ENCODE measurements around the gene P4HA1. TPM values are rescaled to one million over a fixed set of nuclear protein-coding genes. Genes with fewer than 3 reads are reported as not detected.
"Not testable (repeated sequence)": the region's sequence is repeated elsewhere in the genome, so short reads cannot be mapped to it uniquely, and the experiment has no call there.

The P4HA1 gene
- polyA plus RNA-seq, 4 donors = 2.7 to 32.5 (median 6.8) TPM

DNA sequence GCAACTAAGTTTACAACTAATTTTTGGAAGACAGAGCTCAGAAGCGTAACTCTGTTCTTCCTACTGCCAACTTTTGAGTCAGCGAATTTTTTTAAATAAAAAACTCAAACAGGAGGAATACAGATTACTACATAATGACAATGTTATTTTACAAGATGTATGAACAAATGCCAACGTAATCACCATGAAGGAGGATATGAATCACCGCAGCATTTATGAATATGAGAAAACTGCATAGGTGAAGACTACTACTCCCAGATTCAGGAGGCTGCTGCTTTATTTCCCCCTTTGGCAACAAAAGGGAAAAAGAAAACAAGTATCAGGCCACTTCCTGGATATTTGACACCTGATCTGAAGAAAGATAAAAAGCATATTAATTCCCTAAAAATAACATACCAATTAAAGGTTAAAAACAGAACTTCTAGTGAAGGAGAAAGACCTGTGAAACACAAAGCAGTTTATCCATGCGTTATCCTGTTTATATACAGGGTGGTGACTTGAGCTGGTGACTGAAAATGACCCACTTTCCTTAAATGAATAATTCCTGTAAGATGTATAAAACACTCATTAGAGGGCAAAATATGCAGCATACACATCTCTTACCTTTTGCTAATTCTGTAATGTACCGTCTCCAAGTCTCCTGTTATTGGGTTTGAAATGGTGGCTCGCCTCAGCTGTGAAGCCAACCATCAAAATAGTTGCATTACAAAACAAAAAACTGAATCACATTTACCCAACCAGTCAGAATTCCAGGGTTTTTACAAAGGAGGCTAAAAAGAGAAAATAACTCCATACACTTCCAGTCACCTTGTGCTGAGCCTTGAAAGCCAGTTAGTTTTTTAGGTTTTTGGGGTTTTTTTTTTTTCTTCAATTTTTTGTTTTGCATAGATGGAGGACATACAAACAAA is 52.0 kb downstream of the P4HA1 start:
- FAIRE-seq = no peak
- WGBS, 3 donors = 74 to 94% (median 88%) methylated on average over 7 of the region's 7 CpGs
- no peak overlapping the region for H3K27ac ChIP-seq (ENCODE audit: low read depth in 1 of 3, low read length in 2 of 3)
- H3K9me3 ChIP-seq (ENCODE audit: control insufficient read depth in 2 of 2, insufficient read depth in 1 of 2, low read depth in 1 of 2, low read length in 1 of 2) = no peaks in the 10 kb centered on the region
- H3K4me1 ChIP-seq (ENCODE audit: control insufficient read depth in 3 of 3, insufficient read depth in 2 of 3, low read depth in 1 of 3, low read length in 2 of 3) = no peaks in the 10 kb centered on the region
- peaks cover 0 to 13% (median 5%) of the 10 kb centered on the region in 3 donors for H3K36me3 ChIP-seq (ENCODE audit: control insufficient read depth in 3 of 3, insufficient read depth in 2 of 3, low read depth in 1 of 3, low read length in 3 of 3)
- H3K27me3 ChIP-seq (ENCODE audit: control insufficient read depth in 3 of 3, insufficient read depth in 3 of 3, low read length in 3 of 3) = no peaks in the 10 kb centered on the region
- DNase-seq = no peak
- no peak overlapping the region for H3K4me3 ChIP-seq (ENCODE audit: low read depth in 1 of 3, low read length in 3 of 3)

DNA sequence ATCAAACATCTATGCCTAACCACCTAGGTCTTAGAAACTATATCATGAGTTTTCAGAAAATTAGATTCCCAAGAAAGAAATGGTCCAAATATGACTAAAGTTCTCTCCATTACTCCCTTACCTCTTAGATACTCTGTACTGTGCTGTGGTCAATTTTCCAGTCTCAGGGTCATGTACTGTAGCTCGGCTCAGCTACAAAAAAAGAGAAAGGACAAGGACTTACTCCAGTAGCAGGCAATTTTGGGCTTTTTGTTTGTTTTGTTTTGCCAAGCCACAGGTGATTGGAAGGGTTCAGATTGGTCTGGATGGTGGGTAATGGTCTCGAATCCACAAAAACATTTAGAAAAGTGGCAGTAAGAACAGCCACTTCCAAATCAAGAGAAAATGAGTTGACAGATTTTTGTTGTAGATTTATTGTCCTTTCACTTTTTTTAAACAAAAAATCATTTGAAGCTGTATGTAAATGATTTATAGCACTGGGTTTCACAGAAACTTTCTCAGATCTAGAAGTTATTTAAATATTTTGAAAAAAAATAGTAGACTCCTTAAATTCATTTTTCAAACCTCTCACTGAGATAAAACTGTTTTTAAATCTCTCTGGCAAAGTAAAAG is 52.8 kb downstream of the P4HA1 start:
- no peak for FAIRE-seq
- DNase-seq = no peak
- H3K27ac ChIP-seq (ENCODE audit: low read depth in 1 of 3, low read length in 2 of 3) = no peak overlapping the region
- no peak overlapping the region for H3K4me3 ChIP-seq (ENCODE audit: low read depth in 1 of 3, low read length in 3 of 3)
- peaks cover 0 to 17% (median 5%) of the 10 kb centered on the region in 3 donors for H3K36me3 ChIP-seq (ENCODE audit: control insufficient read depth in 3 of 3, insufficient read depth in 2 of 3, low read depth in 1 of 3, low read length in 3 of 3)
- H3K27me3 ChIP-seq (ENCODE audit: control insufficient read depth in 3 of 3, insufficient read depth in 3 of 3, low read length in 3 of 3) = no peaks in the 10 kb centered on the region
- WGBS, 3 donors = 82 to 97% (median 92%) methylated on average over 2 of the region's 2 CpGs
- H3K9me3 ChIP-seq (ENCODE audit: control insufficient read depth in 2 of 2, insufficient read depth in 1 of 2, low read depth in 1 of 2, low read length in 1 of 2) = no peaks in the 10 kb centered on the region
- no peaks in the 10 kb centered on the region for H3K4me1 ChIP-seq (ENCODE audit: control insufficient read depth in 3 of 3, insufficient read depth in 2 of 3, low read depth in 1 of 3, low read length in 2 of 3)

DNA sequence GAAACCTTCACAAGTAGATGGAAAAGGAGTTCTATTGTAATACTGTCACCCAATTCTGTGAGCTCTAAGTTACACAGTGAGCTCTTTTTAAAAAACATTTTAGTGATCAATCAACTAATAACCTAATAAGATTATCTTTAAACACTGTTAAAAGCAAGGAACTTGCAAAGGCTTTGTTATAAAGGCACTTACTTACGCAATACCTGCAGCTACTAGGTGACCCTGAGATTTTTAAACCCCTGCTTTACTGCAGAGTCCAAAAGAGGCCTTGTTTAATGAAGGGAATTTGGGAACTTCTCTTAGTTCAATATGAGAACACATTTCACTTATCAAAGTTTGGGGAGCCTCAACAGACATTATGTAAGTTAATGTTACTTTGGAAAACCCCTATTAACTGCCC is 53.3 kb downstream of the P4HA1 start:
- peaks cover 0 to 18% (median 5%) of the 10 kb centered on the region in 3 donors for H3K36me3 ChIP-seq (ENCODE audit: control insufficient read depth in 3 of 3, insufficient read depth in 2 of 3, low read depth in 1 of 3, low read length in 3 of 3)
- no peak for DNase-seq
- H3K27ac ChIP-seq (ENCODE audit: low read depth in 1 of 3, low read length in 2 of 3) = no peak overlapping the region
- no peak overlapping the region for H3K4me3 ChIP-seq (ENCODE audit: low read depth in 1 of 3, low read length in 3 of 3)
- H3K4me1 ChIP-seq (ENCODE audit: control insufficient read depth in 3 of 3, insufficient read depth in 2 of 3, low read depth in 1 of 3, low read length in 2 of 3) = no peaks in the 10 kb centered on the region
- FAIRE-seq = no peak
- H3K27me3 ChIP-seq (ENCODE audit: control insufficient read depth in 3 of 3, insufficient read depth in 3 of 3, low read length in 3 of 3) = no peaks in the 10 kb centered on the region
- WGBS, 3 donors = 95 to 100% (median 98%) methylated on average over 1 of the region's 1 CpG
- no peaks in the 10 kb centered on the region for H3K9me3 ChIP-seq (ENCODE audit: control insufficient read depth in 2 of 2, insufficient read depth in 1 of 2, low read depth in 1 of 2, low read length in 1 of 2)

DNA sequence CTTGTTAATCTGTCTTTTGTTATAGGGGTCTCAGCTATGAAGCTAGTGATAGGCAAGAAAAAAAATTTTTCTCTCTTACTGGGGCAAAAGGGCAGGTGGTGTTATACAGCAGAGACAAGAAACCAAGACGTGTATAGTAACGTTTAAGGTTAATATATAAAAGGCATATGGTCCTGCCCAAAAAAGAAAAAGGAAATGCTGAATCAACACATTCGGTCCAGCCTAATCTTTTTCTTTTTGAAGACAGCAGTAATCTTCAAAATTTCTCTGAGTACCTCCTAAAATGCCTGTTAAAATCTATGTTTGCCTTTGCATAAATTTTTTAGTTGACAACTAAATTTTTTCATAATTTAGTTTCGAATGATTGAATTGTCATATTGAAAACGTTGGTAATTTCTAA is 54.5 kb downstream of the P4HA1 start:
- FAIRE-seq (peak; percentile 47), DNase-seq (no peak)
- H3K36me3 ChIP-seq (ENCODE audit: control insufficient read depth in 3 of 3, insufficient read depth in 2 of 3, low read depth in 1 of 3, low read length in 3 of 3) = peaks cover 0 to 17% (median 5%) of the 10 kb centered on the region in 3 donors
- H3K4me3 ChIP-seq (ENCODE audit: low read depth in 1 of 3, low read length in 3 of 3) = no peak overlapping the region
- no peaks in the 10 kb centered on the region for H3K9me3 ChIP-seq (ENCODE audit: control insufficient read depth in 2 of 2, insufficient read depth in 1 of 2, low read depth in 1 of 2, low read length in 1 of 2)
- H3K27me3 ChIP-seq (ENCODE audit: control insufficient read depth in 3 of 3, insufficient read depth in 3 of 3, low read length in 3 of 3) = no peaks in the 10 kb centered on the region
- H3K4me1 ChIP-seq (ENCODE audit: control insufficient read depth in 3 of 3, insufficient read depth in 2 of 3, low read depth in 1 of 3, low read length in 2 of 3) = no peaks in the 10 kb centered on the region
- WGBS, 3 donors = 89 to 95% (median 94%) methylated on average over 5 of the region's 5 CpGs
- no peak overlapping the region for H3K27ac ChIP-seq (ENCODE audit: low read depth in 1 of 3, low read length in 2 of 3)

DNA sequence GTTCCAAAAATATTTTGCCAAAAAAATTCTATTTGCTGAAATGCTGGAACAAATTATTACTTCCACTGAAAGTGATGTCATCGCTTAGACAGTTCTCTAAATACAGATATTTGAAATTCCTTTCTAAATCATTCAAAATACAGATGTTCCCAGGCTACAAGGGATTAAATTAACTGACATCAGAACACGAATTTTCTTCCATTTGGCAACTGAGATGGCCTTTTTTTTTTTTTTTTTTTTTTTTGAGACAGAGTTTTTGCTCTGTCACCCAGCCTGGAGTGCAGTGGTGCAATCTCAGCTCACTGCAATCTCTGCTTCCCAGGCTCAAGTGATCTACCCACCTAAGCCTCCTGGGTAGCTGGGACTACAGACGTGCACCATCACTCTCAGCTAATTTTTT is 57.0 kb downstream of the P4HA1 start:
- peaks cover 0 to 24% (median 6%) of the 10 kb centered on the region in 3 donors for H3K36me3 ChIP-seq (ENCODE audit: control insufficient read depth in 3 of 3, insufficient read depth in 2 of 3, low read depth in 1 of 3, low read length in 3 of 3)
- no peaks in the 10 kb centered on the region for H3K4me1 ChIP-seq (ENCODE audit: control insufficient read depth in 3 of 3, insufficient read depth in 2 of 3, low read depth in 1 of 3, low read length in 2 of 3)
- H3K27ac ChIP-seq (ENCODE audit: low read depth in 1 of 3, low read length in 2 of 3) = no peak overlapping the region
- H3K27me3 ChIP-seq (ENCODE audit: control insufficient read depth in 3 of 3, insufficient read depth in 3 of 3, low read length in 3 of 3) = no peaks in the 10 kb centered on the region
- no peak for DNase-seq
- no peak overlapping the region for H3K4me3 ChIP-seq (ENCODE audit: low read depth in 1 of 3, low read length in 3 of 3)
- FAIRE-seq = no peak
- WGBS, 3 donors = 71 to 90% (median 86%) methylated on average over 3 of the region's 3 CpGs
- H3K9me3 ChIP-seq (ENCODE audit: control insufficient read depth in 2 of 2, insufficient read depth in 1 of 2, low read depth in 1 of 2, low read length in 1 of 2) = no peaks in the 10 kb centered on the region

- H3K27me3 ChIP-seq (ENCODE audit: control insufficient read depth in 3 of 3, insufficient read depth in 3 of 3, low read length in 3 of 3); H3K4me3 ChIP-seq (ENCODE audit: low read depth in 1 of 3, low read length in 3 of 3); H3K9me3 ChIP-seq (ENCODE audit: control insufficient read depth in 2 of 2, insufficient read depth in 1 of 2, low read depth in 1 of 2, low read length in 1 of 2); FAIRE-seq; H3K27ac ChIP-seq (ENCODE audit: low read depth in 1 of 3, low read length in 2 of 3); H3K4me1 ChIP-seq (ENCODE audit: control insufficient read depth in 3 of 3, insufficient read depth in 2 of 3, low read depth in 1 of 3, low read length in 2 of 3); DNase-seq: not testable (repeated sequence)
- H3K36me3 ChIP-seq (ENCODE audit: control insufficient read depth in 3 of 3, insufficient read depth in 2 of 3, low read depth in 1 of 3, low read length in 3 of 3) = peaks cover 0 to 31% (median 3%) of the 10 kb centered on the region in 3 donors
- 87 to 97% (median 95%) methylated on average over 6 of the region's 6 CpGs for WGBS, 3 donors
Observed at GRCh38 chr10:73036285-73036684, 60.4 kb downstream of the P4HA1 start.

GRCh38 chr10:73032536-73032935 is 64.1 kb downstream of the P4HA1 start:
- Histone ChIP-seq H3K27ac (ENCODE audit: low read depth in 1 of 3, low read length in 2 of 3) (no peak overlapping the region), H3K36me3 (ENCODE audit: control insufficient read depth in 3 of 3, insufficient read depth in 2 of 3, low read depth in 1 of 3, low read length in 3 of 3) (peaks cover 0 to 29% (median 5%) of the 10 kb centered on the region in 3 donors), H3K4me3 (ENCODE audit: low read depth in 1 of 3, low read length in 3 of 3) (no peak overlapping the region), H3K9me3 (ENCODE audit: control insufficient read depth in 2 of 2, insufficient read depth in 1 of 2, low read depth in 1 of 2, low read length in 1 of 2) (no peaks in the 10 kb centered on the region), H3K27me3 (ENCODE audit: control insufficient read depth in 3 of 3, insufficient read depth in 3 of 3, low read length in 3 of 3) (no peaks in the 10 kb centered on the region), H3K4me1 (ENCODE audit: control insufficient read depth in 3 of 3, insufficient read depth in 2 of 3, low read depth in 1 of 3, low read length in 2 of 3) (no peaks in the 10 kb centered on the region)
- 94 to 98% (median 96%) methylated on average over 6 of the region's 6 CpGs for WGBS, 3 donors
- FAIRE-seq (no peak), DNase-seq (no peak)

- not testable (repeated sequence) for FAIRE-seq
Observed at GRCh38 chr10:73026623-73027022, 70.0 kb downstream of the P4HA1 start.

More at GRCh38 chr10:73026623-73027022, 70.0 kb downstream of the P4HA1 start:
- 95 to 100% (median 96%) methylated on average over 1 of the region's 1 CpG for WGBS, 3 donors
- not testable (repeated sequence) for H3K9me3 ChIP-seq (ENCODE audit: control insufficient read depth in 2 of 2, insufficient read depth in 1 of 2, low read depth in 1 of 2, low read length in 1 of 2); H3K4me1 ChIP-seq (ENCODE audit: control insufficient read depth in 3 of 3, insufficient read depth in 2 of 3, low read depth in 1 of 3, low read length in 2 of 3); H3K4me3 ChIP-seq (ENCODE audit: low read depth in 1 of 3, low read length in 3 of 3); DNase-seq; H3K27me3 ChIP-seq (ENCODE audit: control insufficient read depth in 3 of 3, insufficient read depth in 3 of 3, low read length in 3 of 3); H3K27ac ChIP-seq (ENCODE audit: low read depth in 1 of 3, low read length in 2 of 3)
- peaks cover 0 to 21% (median 2%) of the 10 kb centered on the region in 3 donors for H3K36me3 ChIP-seq (ENCODE audit: control insufficient read depth in 3 of 3, insufficient read depth in 2 of 3, low read depth in 1 of 3, low read length in 3 of 3)
